Astrocyte of the spinal cord (primary cell): ENCODE data around the gene PCDHGA1.
A peak's percentile ranks its signal among the peaks of the same experiment; 100 is the strongest.

ENCODE experiments used
- DNase-seq: peaks from one replicate; pipeline ENCODE4 v3.0.0; 2011; ENCODE audit warnings: low read depth, low spot score
- H3K4me3 ChIP-seq: 2 replicates; pipeline ENCODE4 v1.5.1; 2011; ENCODE audit warnings: low read depth, mild to moderate bottlenecking, low read length, moderate library complexity
- CTCF ChIP-seq: IDR thresholded peaks from 2 replicates; pipeline ENCODE4 v1.5.1; 2012; ENCODE audit warnings: low read depth, mild to moderate bottlenecking, low read length, inconsistent platforms
- in situ Hi-C: cut with HindIII; loops from 2 replicates; pipeline ENCODE4 v1.10.0; 2017; ENCODE audit warnings: low sequenced_read_pairs

Gene PCDHGA1

GRCh38 chr5:141359790-141360426 is 29.6 kb downstream of the PCDHGA1 start, which contains the start of gene PCDHGB2:
Gene PCDHGB2 (plus strand): TSS chr5:141359994. CDS start chr5:141360136, 142 bp downstream.
- in situ Hi-C loops, result no loop called here
- peak; percentile 33 for DNase-seq
- TF ChIP-seq CTCF, result peak; percentile 38
- H3K4me3 ChIP-seq, result peak within 1 kb of the TSS; percentile 32

- TF ChIP-seq CTCF, result no peak
- no peak for DNase-seq
- in situ Hi-C loops, result no loop called here
- H3K4me3 ChIP-seq, result no peak overlapping the region
Observed at GRCh38 chr5:141360685-141361084, 30.4 kb downstream of the PCDHGA1 start.

GRCh38 chr5:141362719-141363118 is 32.4 kb downstream of the PCDHGA1 start:
- H3K4me3 ChIP-seq, result no peak overlapping the region
- TF ChIP-seq CTCF, result no peak
- no peak for DNase-seq
- in situ Hi-C loops, result no loop called here

GRCh38 chr5:141363952-141364660 is 33.8 kb downstream of the PCDHGA1 start, which contains the start of gene PCDHGA5:
Gene PCDHGA5 (plus strand): TSS chr5:141364162. CDS start chr5:141364331, 169 bp downstream.
- H3K4me3 ChIP-seq, result peak within 1 kb of the TSS; percentile 7
- no peak for DNase-seq
- no peak for TF ChIP-seq CTCF
- in situ Hi-C loops, result no loop called here

GRCh38 chr5:141366016-141366896 is 35.9 kb downstream of the PCDHGA1 start:
- no peak overlapping the region for H3K4me3 ChIP-seq
- in situ Hi-C loops, result no loop called here
- no peak for DNase-seq
- no peak for TF ChIP-seq CTCF

GRCh38 chr5:141369994-141370848 is 39.9 kb downstream of the PCDHGA1 start, which contains the start of gene PCDHGB3:
Gene PCDHGB3 (plus strand): TSS chr5:141370242. CDS start chr5:141370395, 153 bp downstream.
- H3K4me3 ChIP-seq, result peak within 1 kb of the TSS; percentile 38
- peak; percentile 68 for DNase-seq
- peak; percentile 57 for TF ChIP-seq CTCF
- in situ Hi-C loops, result no loop called here
